ENCODE measurements around the gene ZNF701. TPM values are rescaled to one million over a fixed set of nuclear protein-coding genes. Genes with fewer than 3 reads are reported as not detected.
"Not testable (repeated sequence)": the region's sequence is repeated elsewhere in the genome, so short reads cannot be mapped to it uniquely, and the experiment has no call there.

ZNF701 gene
- total RNA-seq, 6 donors from 2014 or later = 6.8 to 25.3 (median 16.0) TPM

DNA sequence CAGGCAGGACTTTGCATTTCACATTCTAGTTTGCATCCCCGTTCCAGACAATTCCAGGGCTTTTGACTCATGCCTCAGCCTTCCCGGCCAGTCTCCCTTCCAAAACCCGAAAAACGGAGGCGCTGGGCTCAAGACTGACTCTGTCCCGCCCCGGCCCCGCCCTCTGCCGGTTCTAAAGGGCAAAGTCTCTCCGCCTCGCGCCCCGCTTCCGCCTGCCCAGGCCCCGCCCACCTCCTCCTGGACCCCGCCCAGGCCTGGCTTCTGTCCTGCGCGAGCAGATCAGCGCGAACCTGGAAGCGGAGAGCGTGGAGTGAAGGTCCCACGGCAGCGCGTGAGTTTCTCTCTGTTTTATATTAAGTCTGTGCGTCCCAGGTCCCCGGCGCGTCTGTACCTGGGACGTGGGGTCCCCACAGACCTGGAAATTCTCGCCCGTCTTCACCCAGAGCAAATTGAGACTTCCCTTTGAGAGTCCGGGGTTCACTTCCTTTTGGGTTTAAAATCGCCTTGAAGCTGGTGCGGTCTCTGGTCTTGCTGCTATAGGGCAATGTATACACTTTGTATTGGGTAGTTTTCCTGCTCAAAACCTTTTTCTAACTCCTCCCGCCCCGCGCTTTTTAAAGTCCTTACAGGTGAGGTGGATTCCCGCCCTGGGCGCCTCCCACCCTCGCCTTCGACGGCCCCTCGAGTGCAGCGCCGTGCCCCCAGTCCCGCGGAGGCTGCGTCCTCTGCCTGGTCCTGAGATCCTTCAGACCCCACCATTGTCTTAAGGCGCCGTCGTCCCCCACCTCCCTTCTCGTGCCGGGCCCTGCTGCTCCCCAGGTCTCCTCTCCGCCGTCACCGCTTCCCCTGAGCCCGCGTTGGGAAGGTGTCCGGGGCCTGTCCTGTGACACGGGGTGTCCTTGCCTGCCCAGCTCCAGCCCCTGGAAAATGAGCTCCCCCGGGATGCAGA, 31.2 kb downstream of the ZNF701 start:
- no peaks in the 10 kb centered on the region for H3K27me3 ChIP-seq
- H3K27ac ChIP-seq = peak overlapping the region; percentile 48 to 83 (median 81)
- DNase-seq (peak; percentile 95 to 98), ATAC-seq (ENCODE audit: low FRiP score in 2 of 2) (peak; percentile 99)
- 1% methylated on average over 47 to 50 of the region's 62 CpGs for WGBS, 2 donors
- TF ChIP-seq POLR2A (IDR thresholded peaks at IDR 0.05) = peak in 2 of 4 donors; percentile 28 to 58
- no peak for TF ChIP-seq EP300 (IDR thresholded peaks at IDR 0.05)
- peak; percentile 41 to 73 for TF ChIP-seq POLR2AphosphoS5 (IDR thresholded peaks at IDR 0.05)
- TF ChIP-seq, protein P1, sequence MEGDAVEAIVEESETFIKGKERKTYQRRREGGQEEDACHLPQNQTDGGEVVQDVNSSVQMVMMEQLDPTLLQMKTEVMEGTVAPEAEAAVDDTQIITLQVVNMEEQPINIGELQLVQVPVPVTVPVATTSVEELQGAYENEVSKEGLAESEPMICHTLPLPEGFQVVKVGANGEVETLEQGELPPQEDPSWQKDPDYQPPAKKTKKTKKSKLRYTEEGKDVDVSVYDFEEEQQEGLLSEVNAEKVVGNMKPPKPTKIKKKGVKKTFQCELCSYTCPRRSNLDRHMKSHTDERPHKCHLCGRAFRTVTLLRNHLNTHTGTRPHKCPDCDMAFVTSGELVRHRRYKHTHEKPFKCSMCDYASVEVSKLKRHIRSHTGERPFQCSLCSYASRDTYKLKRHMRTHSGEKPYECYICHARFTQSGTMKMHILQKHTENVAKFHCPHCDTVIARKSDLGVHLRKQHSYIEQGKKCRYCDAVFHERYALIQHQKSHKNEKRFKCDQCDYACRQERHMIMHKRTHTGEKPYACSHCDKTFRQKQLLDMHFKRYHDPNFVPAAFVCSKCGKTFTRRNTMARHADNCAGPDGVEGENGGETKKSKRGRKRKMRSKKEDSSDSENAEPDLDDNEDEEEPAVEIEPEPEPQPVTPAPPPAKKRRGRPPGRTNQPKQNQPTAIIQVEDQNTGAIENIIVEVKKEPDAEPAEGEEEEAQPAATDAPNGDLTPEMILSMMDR (IDR thresholded peaks at IDR 0.05) = peak; percentile 28 to 49 (median 34)
- H3K9me3 ChIP-seq = peaks cover 0 to 14% (median 4%) of the 10 kb centered on the region in 4 donors
- H3K4me3 ChIP-seq = peak overlapping the region; percentile 59 to 82 (median 66)
- H3K36me3 ChIP-seq = peaks cover 0 to 10% (median 3%) of the 10 kb centered on the region in 4 donors
- peaks cover 8 to 18% (median 12%) of the 10 kb centered on the region in 4 donors for H3K4me1 ChIP-seq

DNA sequence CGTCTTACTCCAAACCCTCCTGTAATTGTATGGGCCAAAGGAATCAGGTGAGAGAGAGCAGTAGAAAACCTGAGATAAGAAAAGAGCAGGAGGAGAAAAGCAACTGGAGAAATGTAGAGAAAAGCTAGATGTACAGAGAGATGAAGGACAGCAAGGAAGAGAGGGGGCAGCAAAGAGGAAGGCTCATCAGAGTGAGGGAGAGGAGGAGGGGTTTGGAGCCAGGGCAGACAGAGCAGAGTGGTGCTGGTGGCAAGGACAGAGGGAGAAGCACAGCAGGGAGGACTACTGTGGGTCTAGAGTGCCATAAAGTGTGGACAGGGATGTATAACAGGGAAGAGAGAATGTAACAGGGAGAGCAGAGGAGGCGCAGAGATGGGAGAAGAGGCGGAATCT, 31.9 kb downstream of the ZNF701 start:
- peak in 1 of 2 donors; percentile 17 for ATAC-seq (ENCODE audit: low FRiP score in 2 of 2)
- not testable (repeated sequence) for DNase-seq, H3K27me3 ChIP-seq, H3K36me3 ChIP-seq
- WGBS, 2 donors = 56 to 60% methylated on average over 3 of the region's 3 CpGs
- Histone ChIP-seq H3K4me3 (peak overlapping the region; percentile 59 to 82 (median 66)), H3K9me3 (peaks cover 0 to 20% (median 4%) of the 10 kb centered on the region in 4 donors), H3K27ac (peak overlapping the region; percentile 48 to 83 (median 81)), H3K4me1 (peaks cover 8 to 18% (median 12%) of the 10 kb centered on the region in 4 donors)
- TF ChIP-seq, protein P1 (IDR thresholded peaks at IDR 0.05) = peak in 1 of 6 experiments; percentile 14

DNA sequence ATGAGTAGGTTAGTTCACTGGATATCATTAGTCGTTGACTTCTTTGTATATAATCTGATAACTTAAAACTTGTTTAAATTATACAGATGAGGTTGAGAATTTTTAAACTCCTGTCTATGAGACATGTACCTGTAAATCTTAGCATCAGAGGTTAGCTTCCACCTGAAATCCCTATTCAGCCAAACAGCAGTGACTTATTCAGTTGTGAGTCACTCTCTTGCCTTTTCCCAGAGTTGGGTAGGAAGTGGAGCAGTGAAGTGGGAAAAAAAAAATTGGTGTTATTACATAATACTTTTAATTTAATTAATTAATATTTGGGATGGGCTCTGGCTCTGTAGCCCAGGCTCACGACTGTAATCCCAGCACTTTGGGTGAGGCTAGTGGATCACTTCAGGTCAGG, 32.9 kb downstream of the ZNF701 start:
- no peak for DNase-seq
- no peak for ATAC-seq (ENCODE audit: low FRiP score in 2 of 2)
- 82 to 90% methylated on average over 2 of the region's 2 CpGs for WGBS, 2 donors

GRCh38 chr19:52603558-52604207, 33.6 kb downstream of the ZNF701 start:
- TF ChIP-seq EP300 (IDR thresholded peaks at IDR 0.05) (no peak), POLR2A (IDR thresholded peaks at IDR 0.05) (no peak), POLR2AphosphoS5 (IDR thresholded peaks at IDR 0.05) (no peak)
- TF ChIP-seq, protein P1 (IDR thresholded peaks at IDR 0.05) = no peak
- H3K27ac ChIP-seq = peak overlapping the region in 1 of 4 donors; percentile 37
- H3K9me3 ChIP-seq = peaks cover 0 to 20% (median 2%) of the 10 kb centered on the region in 4 donors
- ATAC-seq (ENCODE audit: low FRiP score in 2 of 2) (peak in 1 of 2 donors; percentile 48), DNase-seq (no peak)
- H3K4me1 ChIP-seq = peaks cover 8 to 18% (median 12%) of the 10 kb centered on the region in 4 donors
- H3K27me3 ChIP-seq = no peaks in the 10 kb centered on the region
- 63 to 79% methylated on average over 14 of the region's 14 CpGs for WGBS, 2 donors
- H3K36me3 ChIP-seq = no peaks in the 10 kb centered on the region
- H3K4me3 ChIP-seq = no peak overlapping the region

More for the DNA sequence above, 32.9 kb downstream of the ZNF701 start:
- no peaks in the 10 kb centered on the region for H3K36me3 ChIP-seq
- TF ChIP-seq POLR2AphosphoS5 (IDR thresholded peaks at IDR 0.05) (no peak), POLR2A (IDR thresholded peaks at IDR 0.05) (no peak), EP300 (IDR thresholded peaks at IDR 0.05) (no peak)
- TF ChIP-seq, protein P1 (IDR thresholded peaks at IDR 0.05) = no peak
- H3K4me1 ChIP-seq = peaks cover 8 to 18% (median 12%) of the 10 kb centered on the region in 4 donors
- no peak overlapping the region for H3K27ac ChIP-seq
- no peak overlapping the region for H3K4me3 ChIP-seq
- peaks cover 0 to 20% (median 2%) of the 10 kb centered on the region in 4 donors for H3K9me3 ChIP-seq
- no peaks in the 10 kb centered on the region for H3K27me3 ChIP-seq

Measured in upper lobe of left lung (tissue), 6 donors.